HCT116 (cell line): ENCODE results near the gene BPIFB6. TPM values are rescaled to one million over a fixed set of nuclear protein-coding genes. Genes with fewer than 3 reads are reported as not detected.

Experiments
- ATAC-seq: fragments of 200-7000 bp; cut with Tn5 transposase; 2 replicates; pipeline ENCODE4 v1.9.1; 2020; ENCODE audit warnings: mild to moderate bottlenecking, moderate library complexity
- BruUV-seq: library from RNA; stranded (reverse); fragments of 400-500 nt; replicated peaks from 2 replicates; lab custom pipeline; 2021; lab: Mats Ljungman, UMichigan
- CTCF ChIA-PET: fragments of 300-600 bp; sonication (Branson Sonifier 250); formaldehyde crosslinking; loops from one replicate; lab custom pipeline; 2021; ENCODE audit warnings: antibody characterized with exemption; lab: Charles Lee
- POLR2A ChIA-PET: fragments of 300-600, 350-600 bp; sonication (Branson Sonifier 250); formaldehyde crosslinking; loops from one replicate; lab custom pipeline; 2021; ENCODE audit warnings: antibody characterized with exemption; lab: Charles Lee
- RAD21 ChIA-PET, 2 experiments: fragments of 300-600 bp; sonication (Branson Sonifier 250); formaldehyde crosslinking; loops; one replicate each; lab custom pipeline; 2023; ENCODE audit warnings: low total read pairs in 2 of 2; ENCODE audit not compliant: uncharacterized antibody in 2 of 2, unreplicated experiment in 2 of 2, low non-redundant PET in 1 of 2; lab: Charles Lee
- DNase-seq: peaks from one replicate; pipeline ENCODE4 v3.0.0-alpha.2; 2010; ENCODE audit warnings: low read depth, low spot score
- H2AFZ ChIP-seq: fragments of 200-600 bp; shearing (Covaris generic), sonication (generic); 2 replicates; pipeline ENCODE4 v1.6.1; 2017; ENCODE audit warnings: low read depth, mixed run types, mixed read lengths, antibody characterized with exemption, low read length; ENCODE audit not compliant: poor library complexity, severe bottlenecking
- H3K27ac ChIP-seq: 2 replicates; pipeline ENCODE4 v1.5.1; 2012; ENCODE audit warnings: low read depth, low read length
- H3K27me3 ChIP-seq: fragments of 200-600 bp; sonication (generic); 2 replicates; pipeline ENCODE4 v1.6.1; 2016; ENCODE audit warnings: mixed run types, low read length, mixed read lengths; ENCODE audit not compliant: insufficient read depth
- H3K36me3 ChIP-seq, 2 experiments: fragments of 200-500 bp in 1 of 2; fragments of 200-600 bp in 1 of 2; sonication (Bioruptor generic) in 1 of 2; sonication (generic) in 1 of 2; 2 replicates each; pipeline versions ENCODE4 v1.5.1 to v1.6.1; 2014 to 2016; ENCODE audit warnings: low read length in 2 of 2, inconsistent platforms in 1 of 2, mixed read lengths in 1 of 2, mixed run types in 1 of 2; ENCODE audit not compliant: insufficient read depth in 2 of 2, control insufficient read depth in 1 of 2
- H3K4me1 ChIP-seq, 2 experiments: fragments of 200-600 bp in 1 of 2; sonication (generic) in 1 of 2; 2 replicates each; pipeline versions ENCODE4 v1.5.1 to v1.6.1; 2012 to 2017; ENCODE audit warnings: low read length in 2 of 2, inconsistent platforms in 1 of 2, mild to moderate bottlenecking in 1 of 2, mixed read lengths in 1 of 2, mixed run types in 1 of 2, moderate library complexity in 1 of 2; ENCODE audit not compliant: insufficient read depth in 2 of 2, control insufficient read depth in 1 of 2
- H3K4me2 ChIP-seq: fragments of 200-600 bp; sonication (generic); 2 replicates; pipeline ENCODE4 v1.6.1; 2017; ENCODE audit warnings: mixed run types, low read length, mixed read lengths
- H3K4me3 ChIP-seq, 2 experiments: fragments of 200-600 bp in 1 of 2; sonication (generic) in 1 of 2; replicated peaks in 1 of 2; 2 replicates each; pipeline ENCODE4 v1.5.1; 2011 to 2016; ENCODE audit warnings: low read length in 2 of 2, control low read depth in 1 of 2, low read depth in 1 of 2, mild to moderate bottlenecking in 1 of 2, mixed read lengths in 1 of 2, mixed run types in 1 of 2
- H3K79me2 ChIP-seq: fragments of 200-600 bp; sonication (generic); 2 replicates; pipeline ENCODE4 v1.6.1; 2017; ENCODE audit warnings: mild to moderate bottlenecking, mixed run types, low read length, moderate library complexity, mixed read lengths; ENCODE audit not compliant: insufficient read depth
- H3K9ac ChIP-seq: fragments of 200-600 bp; sonication (generic); 2 replicates; pipeline ENCODE4 v1.6.1; 2016; ENCODE audit warnings: low read length, mixed read lengths
- H3K9me2 ChIP-seq: fragments of 200-600 bp; sonication (generic), shearing (Covaris generic); 2 replicates; pipeline ENCODE4 v1.6.1; 2017; ENCODE audit warnings: mixed run types, mild to moderate bottlenecking, moderate library complexity; ENCODE audit not compliant: insufficient read depth
- H3K9me3 ChIP-seq, 2 experiments: fragments of 200-500 bp in 1 of 2; fragments of 200-600 bp in 1 of 2; sonication (Bioruptor generic) in 1 of 2; sonication (generic) in 1 of 2; 2 replicates each; pipeline ENCODE4 v1.6.1; 2014 to 2017; ENCODE audit warnings: low read length in 2 of 2, mixed read lengths in 2 of 2, inconsistent platforms in 1 of 2, low read depth in 1 of 2, mild to moderate bottlenecking in 1 of 2, mixed run types in 1 of 2, moderate library complexity in 1 of 2; ENCODE audit not compliant: control insufficient read depth in 1 of 2, insufficient read depth in 1 of 2
- H4K20me1 ChIP-seq: fragments of 200-600 bp; sonication (generic), shearing (Covaris generic); 2 replicates; pipeline ENCODE4 v1.6.1; 2017; ENCODE audit warnings: mixed run types, mild to moderate bottlenecking, moderate library complexity; ENCODE audit not compliant: insufficient read depth
- CEBPB ChIP-seq: IDR thresholded peaks from 2 replicates; pipeline ENCODE4 v1.6.1; 2012; ENCODE audit warnings: low read depth
- CTCF ChIP-seq, 3 experiments: fragments of 200-600 bp in 1 of 3; sonication (generic) in 1 of 3; IDR thresholded peaks in 2 of 3; conservative IDR thresholded peaks in 1 of 3; 2 replicates each; pipeline ENCODE4 v1.5.1; 2012 to 2017; ENCODE audit warnings: low read depth in 2 of 3, low read length in 2 of 3, antibody characterized with exemption in 1 of 3, borderline replicate concordance in 1 of 3, control low read depth in 1 of 3, mild to moderate bottlenecking in 1 of 3, mixed read lengths in 1 of 3, mixed run types in 1 of 3, moderate library complexity in 1 of 3; ENCODE audit not compliant: insufficient read depth in 1 of 3
- EGR1 ChIP-seq: IDR thresholded peaks from 2 replicates; pipeline ENCODE4 v1.6.1; 2012; ENCODE audit warnings: low read depth
- ELF1 ChIP-seq: IDR thresholded peaks from 2 replicates; pipeline ENCODE4 v1.6.1; 2012; ENCODE audit warnings: low read depth, borderline replicate concordance
- EZH2 ChIP-seq: fragments of 200-600 bp; sonication (generic); IDR thresholded peaks from 2 replicates; pipeline ENCODE4 v1.6.1; 2017; ENCODE audit warnings: antibody characterized with exemption, mixed run types
- JUND ChIP-seq: IDR thresholded peaks from 2 replicates; pipeline ENCODE4 v1.6.1; 2012
- POLR2A ChIP-seq: IDR thresholded peaks from 2 replicates; pipeline ENCODE4 v1.7.0; 2011; ENCODE audit warnings: borderline replicate concordance; ENCODE audit not compliant: insufficient read depth, insufficient read length; ENCODE audit errors: extremely low read depth
- POLR2AphosphoS5 ChIP-seq: IDR thresholded peaks from 2 replicates; pipeline ENCODE4 v1.6.1; 2011; ENCODE audit warnings: mild to moderate bottlenecking, low read depth, low read length, moderate library complexity
- RAD21 ChIP-seq: IDR thresholded peaks from 2 replicates; pipeline ENCODE4 v1.6.1; 2012; ENCODE audit warnings: low read depth, mild to moderate bottlenecking
- SIN3A ChIP-seq: IDR thresholded peaks from 2 replicates; pipeline ENCODE4 v1.6.1; 2012; ENCODE audit warnings: low read depth
- TCF7L2 ChIP-seq: IDR thresholded peaks from 2 replicates; pipeline ENCODE4 v1.7.0; 2011; ENCODE audit warnings: borderline replicate concordance, inconsistent platforms; ENCODE audit not compliant: insufficient read depth, insufficient read length; ENCODE audit errors: extremely low read depth
- YY1 ChIP-seq: IDR thresholded peaks from 2 replicates; pipeline ENCODE4 v1.6.1; 2011; ENCODE audit warnings: low read length, low read depth, moderate library complexity, mild to moderate bottlenecking; ENCODE audit not compliant: insufficient replicate concordance; ENCODE audit errors: extremely low read depth
- ZNF274 ChIP-seq: fragments of 200-500 bp; sonication (Bioruptor generic); IDR thresholded peaks from 2 replicates; pipeline ENCODE4 v1.6.1; 2014; ENCODE audit warnings: mild to moderate bottlenecking, low read depth, low read length, inconsistent platforms
- intact Hi-C: fragments of 100-400 bp; cut with micrococcal nuclease; formaldehyde crosslinking; loops from 2 replicates; pipeline ENCODE4 v1.10.0; 2022
- total RNA-seq: library from RNA; stranded (reverse); gene quantifications from one replicate; pipeline ENCODE4 v1.2.1, GENCODE V29; 2021; ENCODE audit not compliant: unreplicated experiment
- TF ChIP-seq, protein P1 (sequence below): IDR thresholded peaks from 2 replicates; pipeline ENCODE4 v1.6.1; 2012
- TF ChIP-seq, protein P2 (sequence below): IDR thresholded peaks from 2 replicates; pipeline ENCODE4 v1.6.1; 2012
- TF ChIP-seq, protein P3 (sequence below): IDR thresholded peaks from 2 replicates; pipeline ENCODE4 v1.6.1; 2011; ENCODE audit warnings: mild to moderate bottlenecking, low read length, moderate library complexity; ENCODE audit not compliant: insufficient replicate concordance; ENCODE audit errors: extremely low read depth

Gene BPIFB6
- total RNA-seq, 1 experiment from 2014 or later: not detected

DNA sequence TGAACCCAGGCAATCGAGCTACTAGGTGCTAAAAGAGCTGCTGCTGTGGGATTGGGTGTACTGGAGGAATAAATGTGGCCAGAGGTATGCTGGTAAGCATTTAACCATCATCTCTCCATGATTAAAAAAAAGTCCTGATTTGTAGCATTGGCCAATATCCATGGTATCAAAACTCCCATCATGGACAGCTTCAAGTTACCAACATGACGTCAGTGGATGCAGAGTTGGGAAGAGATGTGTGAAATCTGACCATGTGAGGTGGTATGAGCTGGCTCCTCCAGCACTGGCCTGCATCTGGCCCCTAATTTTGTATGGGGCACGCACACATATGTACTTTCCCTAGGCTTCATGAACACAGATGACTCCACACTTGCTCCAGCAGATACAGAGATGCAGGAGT lies 59.7 kb downstream of the BPIFB6 start (continued):
- TF ChIP-seq ELF1: no peak
- TF ChIP-seq, all 23 proteins: peak for 0

DNA sequence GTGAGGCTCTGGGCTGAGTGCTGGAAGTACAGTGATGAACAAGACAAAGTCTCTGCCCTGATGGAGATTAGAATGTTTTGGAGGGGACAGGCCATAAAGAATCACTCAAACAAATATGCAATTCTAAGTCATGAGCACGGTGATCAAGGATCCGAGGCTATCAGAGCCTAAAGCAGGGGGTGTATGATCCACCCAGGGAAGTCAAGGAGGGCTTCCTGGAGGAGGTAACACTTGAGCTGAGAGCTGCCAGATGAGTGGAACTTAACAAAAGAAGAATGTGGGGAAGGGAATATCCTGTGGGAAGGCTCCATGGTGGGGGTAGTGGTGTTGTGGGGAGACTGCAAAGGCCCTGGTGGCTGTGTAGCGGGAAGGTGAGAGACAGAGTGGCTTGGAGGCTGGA lies 60.2 kb downstream of the BPIFB6 start:
- intact Hi-C loops: loop anchor here (10.0 kb wide), 1 partner anchor 1033 kb away; no protein-coding TSS in a partner anchor
- no peaks in the 10 kb centered on the region for H3K4me1 ChIP-seq
- RAD21 ChIA-PET: no interaction called here
- no peaks in the 10 kb centered on the region for H3K9me3 ChIP-seq
- no peaks in the 10 kb centered on the region for H3K79me2 ChIP-seq
- H2AFZ ChIP-seq: no peak overlapping the region
- no peak for DNase-seq
- H3K9ac ChIP-seq: no peak overlapping the region
- no peak for ATAC-seq
- POLR2A ChIA-PET: no interaction called here
- no peak overlapping the region for H3K27ac ChIP-seq
- BruUV-seq: no TSS peak
- CTCF ChIA-PET: no interaction called here
- no peak overlapping the region for H3K4me3 ChIP-seq
- H4K20me1 ChIP-seq: no peaks in the 10 kb centered on the region
- no peaks in the 10 kb centered on the region for H3K9me2 ChIP-seq
- H3K4me2 ChIP-seq: no peak overlapping the region
- H3K36me3 ChIP-seq: no peaks in the 10 kb centered on the region
- H3K27me3 ChIP-seq: peaks cover 4% of the 10 kb centered on the region; the same call in 1 of the 2 replicates
- TF ChIP-seq EGR1: no peak
- TF ChIP-seq CTCF (IDR thresholded peaks at IDR 0.05 in 2 of 3, conservative IDR thresholded peaks at IDR 0.05 in 1 of 3; ENCODE audit: borderline replicate concordance in 1 of 3, insufficient read depth in 1 of 3, low read depth in 2 of 3, low read length in 2 of 3): no peak
- TF ChIP-seq JUND: no peak
- no peak for TF ChIP-seq ZNF274
- no peak for TF ChIP-seq YY1
- TF ChIP-seq, protein P1, sequence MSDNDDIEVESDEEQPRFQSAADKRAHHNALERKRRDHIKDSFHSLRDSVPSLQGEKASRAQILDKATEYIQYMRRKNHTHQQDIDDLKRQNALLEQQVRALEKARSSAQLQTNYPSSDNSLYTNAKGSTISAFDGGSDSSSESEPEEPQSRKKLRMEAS: no peak
- TF ChIP-seq RAD21: no peak
- TF ChIP-seq TCF7L2: no peak
- no peak for TF ChIP-seq SIN3A
- TF ChIP-seq, protein P2, sequence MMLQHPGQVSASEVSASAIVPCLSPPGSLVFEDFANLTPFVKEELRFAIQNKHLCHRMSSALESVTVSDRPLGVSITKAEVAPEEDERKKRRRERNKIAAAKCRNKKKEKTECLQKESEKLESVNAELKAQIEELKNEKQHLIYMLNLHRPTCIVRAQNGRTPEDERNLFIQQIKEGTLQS: no peak
- no peak for TF ChIP-seq EZH2
- TF ChIP-seq ELF1: no peak
- TF ChIP-seq POLR2A: no peak
- no peak for TF ChIP-seq CEBPB
- TF ChIP-seq, protein P3, sequence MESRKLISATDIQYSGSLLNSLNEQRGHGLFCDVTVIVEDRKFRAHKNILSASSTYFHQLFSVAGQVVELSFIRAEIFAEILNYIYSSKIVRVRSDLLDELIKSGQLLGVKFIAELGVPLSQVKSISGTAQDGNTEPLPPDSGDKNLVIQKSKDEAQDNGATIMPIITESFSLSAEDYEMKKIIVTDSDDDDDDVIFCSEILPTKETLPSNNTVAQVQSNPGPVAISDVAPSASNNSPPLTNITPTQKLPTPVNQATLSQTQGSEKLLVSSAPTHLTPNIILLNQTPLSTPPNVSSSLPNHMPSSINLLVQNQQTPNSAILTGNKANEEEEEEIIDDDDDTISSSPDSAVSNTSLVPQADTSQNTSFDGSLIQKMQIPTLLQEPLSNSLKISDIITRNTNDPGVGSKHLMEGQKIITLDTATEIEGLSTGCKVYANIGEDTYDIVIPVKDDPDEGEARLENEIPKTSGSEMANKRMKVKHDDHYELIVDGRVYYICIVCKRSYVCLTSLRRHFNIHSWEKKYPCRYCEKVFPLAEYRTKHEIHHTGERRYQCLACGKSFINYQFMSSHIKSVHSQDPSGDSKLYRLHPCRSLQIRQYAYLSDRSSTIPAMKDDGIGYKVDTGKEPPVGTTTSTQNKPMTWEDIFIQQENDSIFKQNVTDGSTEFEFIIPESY: no peak
- no peak for TF ChIP-seq POLR2AphosphoS5
